Renal pelvis (tissue), 12 donors: ENCODE measurements around the gene HSD17B4. TPM values are rescaled to one million over a fixed set of nuclear protein-coding genes. Genes with fewer than 3 reads are reported as not detected.
"Not testable (repeated sequence)": the region's sequence is repeated elsewhere in the genome, so short reads cannot be mapped to it uniquely, and the experiment has no call there.

ENCODE experiments used
- DNase-seq: peaks from one replicate; pipeline ENCODE4 v3.0.0-alpha.2; 2013
- long read RNA-seq, 16 experiments: transcript quantifications; one replicate each; lab custom pipeline, GENCODE V29; 2026
- polyA plus RNA-seq, 3 donors: library from polyadenylated mRNA; unstranded; fragments of 120-200 nt; gene quantifications; one replicate each; pipeline ENCODE4 v1.2.1, GENCODE V29; 2013; ENCODE audit not compliant: insufficient read length in 3 of 3

Gene HSD17B4, protein sequence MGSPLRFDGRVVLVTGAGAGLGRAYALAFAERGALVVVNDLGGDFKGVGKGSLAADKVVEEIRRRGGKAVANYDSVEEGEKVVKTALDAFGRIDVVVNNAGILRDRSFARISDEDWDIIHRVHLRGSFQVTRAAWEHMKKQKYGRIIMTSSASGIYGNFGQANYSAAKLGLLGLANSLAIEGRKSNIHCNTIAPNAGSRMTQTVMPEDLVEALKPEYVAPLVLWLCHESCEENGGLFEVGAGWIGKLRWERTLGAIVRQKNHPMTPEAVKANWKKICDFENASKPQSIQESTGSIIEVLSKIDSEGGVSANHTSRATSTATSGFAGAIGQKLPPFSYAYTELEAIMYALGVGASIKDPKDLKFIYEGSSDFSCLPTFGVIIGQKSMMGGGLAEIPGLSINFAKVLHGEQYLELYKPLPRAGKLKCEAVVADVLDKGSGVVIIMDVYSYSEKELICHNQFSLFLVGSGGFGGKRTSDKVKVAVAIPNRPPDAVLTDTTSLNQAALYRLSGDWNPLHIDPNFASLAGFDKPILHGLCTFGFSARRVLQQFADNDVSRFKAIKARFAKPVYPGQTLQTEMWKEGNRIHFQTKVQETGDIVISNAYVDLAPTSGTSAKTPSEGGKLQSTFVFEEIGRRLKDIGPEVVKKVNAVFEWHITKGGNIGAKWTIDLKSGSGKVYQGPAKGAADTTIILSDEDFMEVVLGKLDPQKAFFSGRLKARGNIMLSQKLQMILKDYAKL
- 100 to 1,000 TPM; 165 to 235 (median 180) TPM for polyA plus RNA-seq
- long read RNA-seq, donor 1, transcript HSD17B4-201 (24 exons, 2,685 nt) = major isoform, 22 of 42 reads
- long read RNA-seq, donor 1, partial matches to known transcripts = 11 of 42 reads
- long read RNA-seq, donor 1, other reads (novel, unspliced or antisense) = 0 of 42 reads
- long read RNA-seq, donor 2, transcript HSD17B4-201 (24 exons, 2,685 nt) = major isoform, 19 of 46 reads
- long read RNA-seq, donor 2, partial matches to known transcripts = 21 of 46 reads
- long read RNA-seq, donor 2, other reads (novel, unspliced or antisense) = 0 of 46 reads
- long read RNA-seq, donor 3, transcript HSD17B4-201 (24 exons, 2,685 nt) = major isoform, 16 of 42 reads
- long read RNA-seq, donor 3, partial matches to known transcripts = 14 of 42 reads
- long read RNA-seq, donor 3, other reads (novel, unspliced or antisense) = 5 of 42 reads
- long read RNA-seq, donor 4, transcript HSD17B4-201 (24 exons, 2,685 nt) = major isoform, 15 of 51 reads
- long read RNA-seq, donor 4, partial matches to known transcripts = 26 of 51 reads
- long read RNA-seq, donor 4, other reads (novel, unspliced or antisense) = 0 of 51 reads
- long read RNA-seq, donor 5, partial matches to known transcripts = 0 of 4 reads
- long read RNA-seq, donor 5, other reads (novel, unspliced or antisense) = 0 of 4 reads
- long read RNA-seq, donor 6, transcript HSD17B4-201 (24 exons, 2,685 nt) = major isoform, 12 of 30 reads
- long read RNA-seq, donor 6, transcript HSD17B4-205 (2 exons, 1,129 nt) = minor isoform, 7 of 30 reads
- long read RNA-seq, donor 6, partial matches to known transcripts = 8 of 30 reads
- long read RNA-seq, donor 6, other reads (novel, unspliced or antisense) = 0 of 30 reads
- long read RNA-seq, donor 7, transcript HSD17B4-201 (24 exons, 2,685 nt) = major isoform, 15 of 25 reads
- long read RNA-seq, donor 7, transcript HSD17B4-224 (3 exons, 196 nt) = minor isoform, 5 of 25 reads
- long read RNA-seq, donor 7, partial matches to known transcripts = 0 of 25 reads
- long read RNA-seq, donor 7, other reads (novel, unspliced or antisense) = 0 of 25 reads
- long read RNA-seq, donor 8, transcript HSD17B4-201 (24 exons, 2,685 nt) = major isoform, 5 of 18 reads
- long read RNA-seq, donor 8, partial matches to known transcripts = 10 of 18 reads
- long read RNA-seq, donor 8, other reads (novel, unspliced or antisense) = 0 of 18 reads
- long read RNA-seq, donor 9, transcript HSD17B4-201 (24 exons, 2,685 nt) = major isoform, 20 of 66 reads
- long read RNA-seq, donor 9, partial matches to known transcripts = 31 of 66 reads
- long read RNA-seq, donor 9, other reads (novel, unspliced or antisense) = 6 of 66 reads
- long read RNA-seq, donor 10, transcript HSD17B4-201 (24 exons, 2,685 nt) = major isoform, 9 of 18 reads
- long read RNA-seq, donor 10, partial matches to known transcripts = 0 of 18 reads
- long read RNA-seq, donor 10, other reads (novel, unspliced or antisense) = 0 of 18 reads
- long read RNA-seq, donor 11, transcript HSD17B4-201 (24 exons, 2,685 nt) = major isoform, 16 of 30 reads
- long read RNA-seq, donor 11, partial matches to known transcripts = 9 of 30 reads
- long read RNA-seq, donor 11, other reads (novel, unspliced or antisense) = 0 of 30 reads
- long read RNA-seq, donor 12, transcript HSD17B4-201 (24 exons, 2,685 nt) = major isoform, 22 of 56 reads
- long read RNA-seq, donor 12, transcript HSD17B4-205 (2 exons, 1,129 nt) = minor isoform, 8 of 56 reads
- long read RNA-seq, donor 12, partial matches to known transcripts = 17 of 56 reads
- long read RNA-seq, donor 12, other reads (novel, unspliced or antisense) = 8 of 56 reads
- long read RNA-seq, donor 13, transcript HSD17B4-205 (2 exons, 1,129 nt) = major isoform, 7 of 11 reads
- long read RNA-seq, donor 13, partial matches to known transcripts = 0 of 11 reads
- long read RNA-seq, donor 13, other reads (novel, unspliced or antisense) = 0 of 11 reads
- long read RNA-seq, donor 14, transcript HSD17B4-201 (24 exons, 2,685 nt) = major isoform, 16 of 72 reads
- long read RNA-seq, donor 14, transcript HSD17B4-224 (3 exons, 196 nt) = minor isoform, 6 of 72 reads
- long read RNA-seq, donor 14, transcript HSD17B4-205 (2 exons, 1,129 nt) = minor isoform, 8 of 72 reads
- long read RNA-seq, donor 14, partial matches to known transcripts = 41 of 72 reads
- long read RNA-seq, donor 14, other reads (novel, unspliced or antisense) = 0 of 72 reads
- long read RNA-seq, donor 15, transcript HSD17B4-201 (24 exons, 2,685 nt) = major isoform, 25 of 72 reads
- long read RNA-seq, donor 15, transcript HSD17B4-205 (2 exons, 1,129 nt) = minor isoform, 9 of 72 reads
- long read RNA-seq, donor 15, partial matches to known transcripts = 28 of 72 reads
- long read RNA-seq, donor 15, other reads (novel, unspliced or antisense) = 6 of 72 reads
- long read RNA-seq, donor 16, transcript HSD17B4-201 (24 exons, 2,685 nt) = major isoform, 15 of 50 reads
- long read RNA-seq, donor 16, partial matches to known transcripts = 32 of 50 reads
- long read RNA-seq, donor 16, other reads (novel, unspliced or antisense) = 0 of 50 reads

DNA sequence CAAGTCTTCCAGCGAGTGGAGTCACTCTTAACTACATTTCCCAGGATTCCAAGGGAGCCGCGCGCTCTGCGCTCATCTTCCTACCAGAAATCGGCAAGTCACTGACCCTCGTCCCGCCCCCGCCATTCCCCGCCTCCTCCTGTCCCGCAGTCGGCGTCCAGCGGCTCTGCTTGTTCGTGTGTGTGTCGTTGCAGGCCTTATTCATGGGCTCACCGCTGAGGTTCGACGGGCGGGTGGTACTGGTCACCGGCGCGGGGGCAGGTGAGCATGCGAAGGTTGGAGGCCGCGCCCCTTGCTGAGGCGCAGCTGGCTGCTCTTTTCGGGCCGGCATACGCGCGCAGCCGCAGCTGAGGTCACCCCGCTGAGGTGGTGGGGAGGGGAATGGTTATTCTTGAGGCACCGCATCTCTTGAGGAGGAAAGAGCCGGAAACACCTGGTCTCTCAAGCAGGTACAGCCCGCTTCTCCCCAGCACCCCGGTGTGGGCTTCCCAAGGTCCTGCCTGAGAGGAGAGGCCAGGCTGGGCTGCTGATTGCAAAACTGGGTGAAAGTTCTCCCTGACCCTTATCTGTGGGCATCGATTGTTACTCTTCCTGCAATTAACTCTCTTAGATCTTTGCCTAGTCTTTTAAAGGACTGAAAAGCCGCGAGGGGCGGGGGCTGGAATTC is at the start of gene HSD17B4:
Gene HSD17B4 (plus strand): TSS at position 125 of the 667 bp plus-strand sequence. CDS start 79 bp downstream, at position 204.
- peak; percentile 90 for DNase-seq

DNA sequence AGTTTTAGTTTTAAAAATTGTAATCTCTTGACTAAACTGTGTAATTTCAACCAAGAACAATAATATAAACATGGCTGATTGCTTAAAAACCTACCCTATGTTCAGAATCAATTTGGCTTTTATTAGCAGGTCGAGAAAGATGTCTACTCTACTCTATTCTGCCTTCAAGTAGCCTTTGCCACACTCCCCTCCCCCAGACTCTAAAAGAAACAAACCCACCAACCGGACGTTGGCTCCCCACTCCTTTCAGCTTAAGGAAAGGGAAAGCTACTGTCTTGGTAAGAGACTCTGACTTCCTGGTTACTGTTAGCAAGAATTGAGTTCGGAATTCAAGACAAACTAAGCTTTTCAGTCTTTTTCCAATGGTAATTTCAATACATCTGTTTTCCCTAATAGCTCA is 49.7 kb upstream of the HSD17B4 start:
- no peak for DNase-seq

DNA sequence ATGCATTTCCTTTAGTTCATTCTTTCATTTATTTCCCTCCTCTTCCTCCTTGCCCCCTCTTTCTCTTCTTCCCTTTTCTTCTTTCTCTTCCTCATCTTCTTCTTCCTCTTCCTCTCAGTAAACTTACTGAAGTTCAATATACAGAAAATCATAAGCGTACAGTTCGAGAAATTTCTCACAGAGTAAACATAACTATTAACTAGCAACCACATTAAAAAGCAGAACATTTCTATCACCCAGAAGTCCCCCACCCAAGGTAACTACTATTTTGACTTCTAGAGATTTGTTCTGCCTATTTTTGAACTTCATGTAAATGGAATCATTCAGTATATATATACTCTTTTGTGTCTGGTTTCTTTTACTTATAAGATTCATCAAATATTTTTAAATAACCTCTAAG is 48.3 kb upstream of the HSD17B4 start:
- no peak for DNase-seq

DNA sequence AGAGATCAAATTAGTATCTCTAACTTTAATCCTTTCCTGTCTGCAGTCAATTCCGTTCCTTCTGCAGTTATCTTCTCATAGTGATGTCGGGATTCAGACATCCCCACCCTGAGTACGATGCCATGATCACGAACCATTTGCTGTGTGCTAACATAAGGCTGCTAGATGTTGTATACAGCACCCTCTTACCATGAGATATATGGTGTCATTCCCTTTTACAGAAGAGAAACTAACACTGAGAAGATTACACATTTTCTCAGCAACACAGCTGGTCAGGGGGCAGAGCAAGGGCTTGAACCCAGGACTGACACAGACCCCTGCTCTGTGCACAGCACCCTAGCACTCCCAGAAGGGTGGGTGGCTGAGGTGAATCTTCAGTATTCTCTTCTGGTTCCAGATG is 46.9 kb upstream of the HSD17B4 start:
- DNase-seq = no peak

DNA sequence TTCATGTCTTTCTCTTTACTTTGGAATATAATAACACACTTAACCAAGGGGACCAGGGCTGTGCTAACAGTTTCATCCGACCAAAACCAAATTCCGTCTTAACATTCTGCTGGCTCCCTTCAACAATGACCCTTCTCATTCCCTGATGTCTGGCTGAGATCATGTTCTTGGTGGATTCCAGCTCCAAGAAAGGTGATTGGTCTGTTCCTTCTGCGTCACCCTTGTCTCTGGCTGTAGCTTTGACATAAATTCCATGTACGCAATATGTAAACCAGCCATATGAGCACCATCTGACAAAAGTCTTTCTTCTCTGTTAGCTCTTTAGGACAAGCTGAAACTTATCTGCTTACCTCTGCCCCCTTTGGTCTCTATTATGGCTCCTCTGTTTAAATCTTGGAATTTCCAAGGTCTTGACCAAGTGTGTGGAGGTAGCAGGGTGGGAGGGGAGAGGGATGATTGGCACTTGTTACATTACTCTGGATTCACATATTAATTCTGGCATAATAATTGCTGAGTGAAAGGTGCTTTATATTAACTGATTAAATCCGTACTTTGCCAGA is 45.7 kb upstream of the HSD17B4 start:
- no peak for DNase-seq

DNA sequence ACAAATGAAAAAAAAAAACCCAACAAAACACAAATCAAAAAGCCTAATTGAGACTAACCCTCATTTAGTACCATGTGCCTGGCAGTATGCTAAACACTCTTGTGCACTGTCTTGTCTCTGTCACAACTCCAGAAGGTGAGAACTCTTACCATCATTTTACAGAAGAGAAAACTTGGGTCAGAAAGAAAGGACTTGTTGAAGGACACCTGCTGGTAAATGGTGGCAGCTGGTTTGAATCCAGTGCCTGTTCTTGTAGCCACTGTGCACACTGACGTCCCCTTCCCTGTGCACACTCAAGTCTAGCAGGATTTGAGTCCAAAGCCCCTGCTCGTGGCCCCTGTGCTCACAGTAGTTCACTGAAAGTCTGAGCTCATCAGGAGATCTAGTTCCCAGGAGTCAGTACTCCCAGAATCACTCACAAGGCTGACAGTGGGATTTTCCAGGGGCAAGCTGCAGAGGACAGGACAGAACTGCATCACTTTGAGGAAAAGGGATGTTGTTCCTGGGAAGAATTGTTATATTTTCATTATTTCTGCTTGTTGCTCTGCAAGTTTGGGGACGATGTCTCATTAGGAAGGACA is 43.0 kb upstream of the HSD17B4 start:
- DNase-seq = no peak

DNA sequence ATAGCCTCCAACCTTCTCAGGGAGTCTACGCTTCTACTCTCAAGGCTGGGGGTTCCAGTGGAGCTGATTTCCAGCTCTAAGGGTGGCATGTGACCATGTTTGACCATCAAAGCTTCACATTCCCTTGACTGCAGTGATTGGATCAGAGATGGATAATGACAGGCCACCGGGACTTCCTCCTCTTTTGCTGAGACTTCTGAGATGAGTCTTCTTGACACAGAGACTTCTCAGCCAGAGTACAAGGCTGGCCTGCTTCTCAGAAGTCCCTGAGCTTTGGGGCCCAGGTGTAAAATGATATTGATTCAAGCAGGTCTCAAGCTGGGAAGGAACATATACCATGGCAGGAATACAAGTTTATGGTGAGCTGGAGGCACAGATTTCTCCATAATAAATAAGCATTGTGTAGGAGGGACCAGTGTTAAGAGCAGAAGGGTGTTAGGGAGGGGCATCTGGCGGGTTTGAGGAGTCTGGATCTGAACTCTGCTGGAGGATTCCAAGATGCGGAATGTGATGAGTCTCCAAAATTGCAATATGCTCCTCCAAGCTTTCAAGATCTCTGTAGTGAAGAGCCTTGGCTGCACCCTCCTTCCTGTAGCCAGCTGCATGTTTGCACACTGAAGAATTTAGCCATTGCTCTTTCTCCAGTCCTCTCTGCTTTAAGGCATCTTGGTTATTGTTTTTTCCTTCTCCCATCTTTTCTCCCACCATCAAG is 41.7 kb upstream of the HSD17B4 start:
- DNase-seq = no peak

DNA sequence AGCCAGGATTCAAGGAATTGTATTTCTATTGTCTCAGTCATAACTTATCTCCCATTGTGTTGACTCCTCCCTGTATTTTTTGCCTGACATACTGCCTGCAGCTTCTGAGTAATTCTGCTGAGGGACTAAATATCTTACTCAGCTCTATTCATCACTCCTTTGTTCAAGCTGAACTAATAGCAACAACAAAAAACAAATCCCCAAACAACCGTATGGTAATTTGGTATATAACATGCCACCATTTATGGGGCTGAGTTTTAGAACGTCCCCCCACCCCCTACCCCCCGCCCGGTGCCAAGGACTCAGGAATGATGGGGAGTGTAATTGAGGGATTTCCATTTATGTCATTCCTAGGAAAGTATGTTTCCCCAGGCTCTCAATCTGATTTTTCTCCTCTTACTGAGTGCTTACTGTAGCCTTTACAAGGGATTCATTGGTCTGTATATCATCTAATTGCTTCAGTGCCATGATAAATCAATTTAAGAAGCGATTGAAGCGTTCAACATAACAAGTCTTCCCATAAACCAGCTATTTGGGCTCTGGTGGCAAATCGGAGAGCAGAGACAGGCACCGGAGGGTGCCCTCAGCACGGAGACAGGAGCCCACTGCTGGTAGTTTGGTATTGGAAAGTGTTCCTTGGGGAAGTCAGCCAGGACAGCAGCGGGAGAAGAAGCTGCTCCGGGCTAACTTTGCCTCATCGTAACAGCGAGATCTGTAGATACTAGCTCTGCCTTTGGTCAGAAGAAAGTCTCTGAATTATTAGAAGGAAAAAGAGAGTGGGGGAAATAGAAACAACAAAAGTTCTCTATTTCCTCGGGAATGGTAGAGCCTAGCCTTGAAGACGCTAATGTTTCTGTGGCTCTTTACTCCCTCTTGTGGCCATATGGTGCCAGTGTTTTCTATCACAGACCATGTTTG is 40.7 kb upstream of the HSD17B4 start:
- peak; percentile 80 for DNase-seq

DNA sequence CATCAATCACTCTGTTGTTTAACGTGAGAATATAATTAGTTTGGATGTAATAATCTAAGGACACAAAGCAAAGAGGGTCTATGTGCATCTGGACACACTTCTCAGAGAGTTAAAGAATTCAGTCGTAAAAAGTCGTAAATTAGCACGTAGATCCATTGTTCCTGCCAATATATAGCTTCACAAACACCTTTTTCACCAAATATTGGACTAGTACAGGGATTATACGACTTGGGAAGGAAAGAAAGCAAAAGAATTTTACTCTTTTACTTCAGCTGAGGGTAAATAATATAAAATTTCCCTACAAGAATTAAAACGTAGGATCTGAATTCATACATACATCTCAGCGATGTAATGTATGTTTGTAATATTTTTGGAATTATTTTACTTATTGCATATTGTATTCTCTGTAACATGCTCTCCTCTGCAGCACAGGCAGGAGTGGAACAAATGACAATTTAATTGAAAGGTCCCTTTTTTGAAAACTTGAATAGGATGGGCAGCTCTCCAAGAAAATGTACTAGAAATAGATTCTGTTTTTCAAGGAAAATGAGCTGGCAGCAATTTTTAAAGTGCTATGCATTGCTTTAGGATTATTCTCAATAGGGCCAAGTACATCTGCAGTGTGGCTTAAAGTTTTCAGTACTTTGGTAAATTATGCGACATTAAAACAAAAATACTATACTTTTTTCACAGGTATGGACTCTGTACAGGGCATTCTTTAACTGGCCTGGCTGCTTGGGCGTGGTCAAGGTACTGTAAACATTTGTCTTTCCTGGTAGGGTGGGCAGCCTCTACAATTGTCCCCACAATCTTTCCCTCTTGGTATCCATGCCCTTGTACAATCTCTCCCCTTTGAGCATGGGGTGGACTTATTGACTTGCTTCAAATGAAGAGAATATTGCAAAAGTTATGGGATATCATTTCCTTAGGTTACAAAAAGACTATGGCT is 39.7 kb upstream of the HSD17B4 start:
- DNase-seq = no peak

DNA sequence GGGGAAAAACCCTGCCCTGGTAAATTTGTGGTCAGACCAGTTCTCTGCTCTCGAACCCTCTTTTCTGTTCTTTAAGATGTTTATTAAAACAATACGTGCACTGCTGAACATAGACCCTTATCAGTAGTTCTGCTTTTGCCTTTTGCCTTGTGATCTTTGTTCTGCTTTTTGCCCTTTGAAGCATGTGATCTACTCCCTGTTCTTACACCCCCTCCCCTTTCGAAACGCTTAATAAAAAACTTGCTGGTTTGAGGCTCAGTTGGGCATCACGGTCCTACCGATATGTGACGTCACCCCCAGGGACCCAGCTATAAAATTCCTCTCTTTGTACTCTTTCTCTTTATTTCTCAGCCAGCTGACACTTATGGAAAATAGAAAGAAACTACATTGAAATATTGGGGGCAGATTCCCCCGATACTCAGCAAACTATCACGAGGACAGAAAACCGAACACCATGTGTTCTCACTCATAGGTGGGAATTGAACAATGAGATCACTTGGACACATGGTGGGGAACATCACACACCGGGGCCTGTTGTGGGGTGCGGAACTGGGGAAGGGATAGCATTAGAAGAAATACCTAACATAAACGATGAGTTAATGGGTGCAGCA is 38.1 kb upstream of the HSD17B4 start:
- not testable (repeated sequence) for DNase-seq

DNA sequence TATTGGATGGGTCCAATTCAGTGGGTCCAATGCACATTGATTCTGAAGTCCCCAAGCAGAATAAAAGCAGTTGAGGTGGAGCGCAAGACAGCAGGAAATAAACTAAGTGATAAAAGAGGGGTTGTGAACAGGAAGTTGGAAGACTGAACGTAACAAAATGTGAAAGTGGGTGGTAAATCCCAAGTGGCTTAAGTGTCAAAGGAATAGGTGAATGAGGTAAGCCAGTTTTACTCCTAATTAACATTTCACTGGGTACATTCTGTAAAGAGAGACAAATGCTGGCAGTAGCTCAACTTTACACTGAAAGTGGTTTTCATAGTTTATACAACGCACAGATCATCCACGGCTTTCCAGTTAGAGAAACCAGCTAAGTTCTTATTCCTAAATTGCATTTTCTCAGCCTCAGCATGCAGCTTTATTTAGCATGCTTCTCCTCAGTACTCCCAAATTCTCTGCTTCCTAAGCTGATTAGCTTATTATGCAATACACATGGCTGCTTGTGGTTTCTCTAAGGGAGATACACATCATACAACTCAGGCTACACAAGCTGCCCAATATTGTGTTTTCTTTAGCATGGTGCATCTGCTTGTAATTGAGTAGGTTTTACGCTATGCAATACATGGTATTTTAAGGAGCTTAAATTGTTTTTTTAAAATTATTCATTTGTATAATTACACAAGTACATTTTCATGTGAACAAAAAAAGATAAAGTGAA is 34.2 kb upstream of the HSD17B4 start:
- DNase-seq = no peak

DNA sequence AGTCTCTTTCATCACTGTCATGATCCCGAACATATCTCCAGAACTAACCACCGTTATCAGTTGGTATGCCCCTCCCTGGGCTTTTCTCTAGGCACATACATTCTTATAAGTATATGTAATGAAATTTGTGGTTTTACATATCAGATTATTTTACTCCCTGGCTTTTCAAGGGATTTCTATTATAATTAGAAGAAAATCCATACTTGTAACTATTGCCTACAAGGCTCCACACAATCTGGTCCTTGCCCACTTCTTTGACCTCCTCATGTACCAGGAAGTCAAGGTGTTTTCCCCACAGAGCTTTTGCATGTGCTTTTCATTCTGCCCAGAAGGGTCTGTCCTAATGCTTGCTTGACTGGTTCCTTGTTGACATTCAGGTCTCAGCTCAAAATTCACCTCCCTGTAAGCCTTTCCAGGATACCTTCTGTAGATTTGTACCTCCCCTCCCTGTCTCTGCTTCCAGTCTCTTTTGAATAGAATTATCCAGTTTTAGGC is 33.6 kb upstream of the HSD17B4 start:
- DNase-seq = no peak
